Activated naive CD8-positive, alpha-beta T cell (primary cell): ENCODE measurements around the gene ZC3H8.

ENCODE experiments used
- H3K27ac Mint-ChIP-seq: one replicate; pipeline ENCODE4 v1.8.0; 2021; ENCODE audit warnings: mixed read lengths
- H3K27me3 Mint-ChIP-seq: one replicate; pipeline ENCODE4 v1.8.0; 2021; ENCODE audit warnings: mixed read lengths
- H3K36me3 Mint-ChIP-seq: one replicate; pipeline ENCODE4 v1.8.0; 2021; ENCODE audit warnings: mixed read lengths
- H3K4me1 Mint-ChIP-seq: one replicate; pipeline ENCODE4 v1.8.0; 2021; ENCODE audit warnings: low read depth, mixed read lengths
- H3K4me3 Mint-ChIP-seq: one replicate; pipeline ENCODE4 v1.8.0; 2021; ENCODE audit warnings: mild to moderate bottlenecking, mixed read lengths
- H3K9me3 Mint-ChIP-seq: one replicate; pipeline ENCODE4 v1.8.0; 2021; ENCODE audit warnings: low read depth, mixed read lengths

The ZC3H8 gene

GRCh38 chr2:112275311-112275886 lies 20.6 kb upstream of the ZC3H8 start, which contains the start of gene ZC3H6:
Gene ZC3H6 (plus strand): TSS chr2:112275597. CDS start chr2:112275995, 398 bp downstream.
- Mint-ChIP-seq H3K36me3 (no peaks in the 10 kb centered on the region), H3K9me3 (no peaks in the 10 kb centered on the region), H3K27ac (peak within 1 kb of the TSS; percentile 97), H3K4me1 (peaks cover 29% of the 10 kb centered on the region), H3K4me3 (peak within 1 kb of the TSS; percentile 93), H3K27me3 (no peaks in the 10 kb centered on the region)

DNA sequence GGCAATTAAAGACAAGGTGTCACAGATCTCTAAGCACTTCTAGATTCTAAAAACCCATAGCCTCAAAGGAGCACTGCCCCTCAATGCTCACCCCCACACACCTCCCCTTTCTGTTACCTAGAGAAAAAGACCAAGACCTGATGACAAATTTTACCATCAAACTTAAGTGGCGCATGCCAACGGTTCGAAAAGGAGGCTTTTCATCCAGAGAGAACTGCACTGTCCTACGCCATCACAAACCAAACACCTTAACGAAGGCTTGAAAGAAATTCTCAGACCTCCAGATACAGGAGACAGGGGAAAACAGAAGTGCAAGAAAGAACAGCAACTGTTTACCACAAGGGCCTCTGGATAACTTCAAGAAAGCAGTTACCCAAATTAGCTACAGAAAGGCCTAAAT lies 18.5 kb upstream of the ZC3H8 start:
- Mint-ChIP-seq H3K36me3 (no peaks in the 10 kb centered on the region), H3K27ac (peak overlapping the region; percentile 46), H3K9me3 (peaks cover 3% of the 10 kb centered on the region), H3K27me3 (no peaks in the 10 kb centered on the region), H3K4me1 (peaks cover 15% of the 10 kb centered on the region), H3K4me3 (no peak overlapping the region)

DNA sequence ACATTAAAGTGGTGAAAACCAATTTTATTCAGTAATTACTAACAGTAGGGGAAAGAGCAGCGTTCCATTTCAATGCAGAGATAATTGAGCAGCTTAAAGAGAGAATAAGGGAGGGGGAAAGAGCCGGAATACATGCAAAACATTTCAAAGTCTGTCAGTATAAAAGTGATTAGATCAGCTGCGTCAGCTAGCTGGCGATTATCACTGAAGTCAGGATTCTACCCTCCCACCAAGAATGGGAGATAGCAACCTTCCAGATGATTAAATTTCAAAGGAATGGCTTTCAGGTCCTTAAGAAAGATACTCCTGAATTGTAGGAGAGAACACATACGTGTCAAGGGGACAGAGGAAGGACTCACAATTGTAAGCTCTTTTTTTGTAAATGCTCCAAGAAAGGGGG lies 17.8 kb upstream of the ZC3H8 start:
- no peak overlapping the region for H3K27ac Mint-ChIP-seq
- H3K4me3 Mint-ChIP-seq: no peak overlapping the region
- H3K9me3 Mint-ChIP-seq: peaks cover 6% of the 10 kb centered on the region
- peaks cover 11% of the 10 kb centered on the region for H3K4me1 Mint-ChIP-seq
- H3K27me3 Mint-ChIP-seq: no peaks in the 10 kb centered on the region
- H3K36me3 Mint-ChIP-seq: no peaks in the 10 kb centered on the region

DNA sequence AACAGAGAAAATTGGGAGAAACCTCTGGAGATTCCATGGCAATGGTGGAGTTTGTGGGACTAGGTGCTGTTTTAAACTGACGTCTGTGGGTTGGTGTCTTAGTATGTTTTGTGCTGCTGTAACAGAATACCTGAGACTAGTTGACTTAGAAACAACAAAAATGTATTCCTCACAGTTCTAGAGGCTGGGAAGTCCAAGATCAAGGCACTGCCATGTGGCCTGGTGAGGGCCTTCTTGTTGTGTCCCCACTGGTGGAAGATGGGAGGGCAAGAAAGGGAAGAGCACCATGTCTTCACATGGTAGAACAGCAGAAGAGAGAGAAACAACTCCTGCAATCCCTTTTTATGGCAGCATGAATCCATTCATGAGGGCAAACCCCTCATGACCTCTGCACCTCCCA lies 13.7 kb upstream of the ZC3H8 start:
- Mint-ChIP-seq H3K27ac (no peak overlapping the region), H3K36me3 (no peaks in the 10 kb centered on the region), H3K27me3 (no peaks in the 10 kb centered on the region), H3K4me1 (peaks cover 2% of the 10 kb centered on the region), H3K9me3 (peaks cover 6% of the 10 kb centered on the region), H3K4me3 (no peak overlapping the region)

DNA sequence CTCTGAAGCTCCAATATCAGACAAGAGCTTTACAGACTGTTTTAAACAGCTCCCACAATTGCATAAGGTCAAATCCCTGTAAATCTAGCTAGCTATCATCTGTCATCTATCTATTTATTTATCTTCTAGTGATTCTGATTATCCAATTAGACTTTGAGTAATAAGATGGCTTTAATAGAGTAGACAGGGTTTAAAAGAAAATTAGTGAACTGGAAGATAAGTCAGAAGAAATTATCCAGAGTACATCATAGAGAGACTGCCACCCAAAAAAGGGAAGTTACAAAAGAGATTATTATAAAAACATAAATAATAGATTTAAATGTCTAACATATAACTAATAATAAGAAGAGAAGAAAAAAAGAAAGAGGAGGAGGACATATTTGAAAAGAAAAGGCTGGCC lies 8.0 kb upstream of the ZC3H8 start:
- no peaks in the 10 kb centered on the region for H3K9me3 Mint-ChIP-seq
- peaks cover 10% of the 10 kb centered on the region for H3K4me1 Mint-ChIP-seq
- H3K27me3 Mint-ChIP-seq: no peaks in the 10 kb centered on the region
- no peak overlapping the region for H3K4me3 Mint-ChIP-seq
- H3K27ac Mint-ChIP-seq: no peak overlapping the region
- H3K36me3 Mint-ChIP-seq: no peaks in the 10 kb centered on the region

- H3K4me3 Mint-ChIP-seq: no peak overlapping the region
- H3K9me3 Mint-ChIP-seq: no peaks in the 10 kb centered on the region
- H3K27ac Mint-ChIP-seq: peak overlapping the region; percentile 34
- H3K27me3 Mint-ChIP-seq: no peaks in the 10 kb centered on the region
- no peaks in the 10 kb centered on the region for H3K36me3 Mint-ChIP-seq
- H3K4me1 Mint-ChIP-seq: peaks cover 12% of the 10 kb centered on the region
These were observed 5.4 kb upstream of the ZC3H8 start for GRCh38 chr2:112260295-112260625.

- Mint-ChIP-seq H3K9me3 (no peaks in the 10 kb centered on the region), H3K27ac (peak overlapping the region; percentile 75), H3K36me3 (no peaks in the 10 kb centered on the region), H3K4me1 (peaks cover 12% of the 10 kb centered on the region), H3K27me3 (no peaks in the 10 kb centered on the region), H3K4me3 (peak overlapping the region; percentile 76)
These were observed 4.9 kb upstream of the ZC3H8 start for GRCh38 chr2:112259509-112260294.

- peak overlapping the region; percentile 76 for H3K27ac Mint-ChIP-seq
- H3K27me3 Mint-ChIP-seq: no peaks in the 10 kb centered on the region
- peaks cover 18% of the 10 kb centered on the region for H3K4me1 Mint-ChIP-seq
- H3K9me3 Mint-ChIP-seq: no peaks in the 10 kb centered on the region
- peaks cover 8% of the 10 kb centered on the region for H3K36me3 Mint-ChIP-seq
- no peak overlapping the region for H3K4me3 Mint-ChIP-seq
These were observed 2.7 kb upstream of the ZC3H8 start for GRCh38 chr2:112257575-112257974.

DNA sequence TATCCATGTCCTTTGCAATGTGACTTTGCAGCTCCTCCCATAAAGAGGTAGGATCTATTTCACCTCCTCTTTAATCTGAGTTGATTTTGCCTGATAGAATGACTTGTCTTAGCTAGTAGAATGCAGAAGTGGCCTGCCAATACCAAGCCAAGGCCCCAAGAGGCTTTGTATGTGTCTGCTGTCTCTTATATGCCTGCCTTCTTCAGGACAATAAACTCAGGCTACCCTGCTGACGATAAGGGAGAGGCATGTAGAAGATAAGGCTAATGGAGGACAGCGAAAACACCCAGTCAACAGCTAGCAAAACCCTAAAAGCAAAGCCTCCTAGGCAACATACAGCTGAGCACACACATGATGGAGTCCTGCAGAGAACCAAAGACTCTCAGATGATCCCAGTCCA lies 1.8 kb upstream of the ZC3H8 start:
- Mint-ChIP-seq H3K4me3 (no peak overlapping the region), H3K36me3 (peaks cover 8% of the 10 kb centered on the region), H3K4me1 (peaks cover 18% of the 10 kb centered on the region), H3K9me3 (no peaks in the 10 kb centered on the region), H3K27ac (no peak overlapping the region), H3K27me3 (no peaks in the 10 kb centered on the region)

DNA sequence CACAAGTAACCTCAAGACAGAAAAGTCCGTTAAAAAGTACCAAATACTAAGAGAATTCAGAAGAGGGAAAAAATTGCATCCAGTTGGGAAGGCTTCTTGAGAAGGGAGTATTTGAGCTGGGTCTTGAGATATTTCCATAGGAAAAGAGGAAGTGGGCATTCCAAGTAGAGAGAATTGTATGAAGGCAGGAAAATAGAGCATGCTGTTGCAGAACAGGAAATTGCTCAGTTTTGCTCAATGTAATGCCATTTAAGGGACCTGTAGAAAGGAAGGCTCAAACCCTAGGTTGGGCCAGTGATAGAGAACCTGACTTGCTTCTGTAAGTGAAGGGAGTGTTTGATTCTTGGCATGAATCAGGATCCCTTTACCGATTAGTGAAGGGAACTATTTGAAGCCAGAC lies 1.0 kb upstream of the ZC3H8 start:
- no peak overlapping the region for H3K27ac Mint-ChIP-seq
- peaks cover 18% of the 10 kb centered on the region for H3K4me1 Mint-ChIP-seq
- H3K4me3 Mint-ChIP-seq: no peak overlapping the region
- H3K27me3 Mint-ChIP-seq: no peaks in the 10 kb centered on the region
- no peaks in the 10 kb centered on the region for H3K9me3 Mint-ChIP-seq
- peaks cover 8% of the 10 kb centered on the region for H3K36me3 Mint-ChIP-seq

- no peaks in the 10 kb centered on the region for H3K27me3 Mint-ChIP-seq
- peaks cover 8% of the 10 kb centered on the region for H3K36me3 Mint-ChIP-seq
- peak overlapping the region; percentile 85 for H3K27ac Mint-ChIP-seq
- no peak overlapping the region for H3K4me3 Mint-ChIP-seq
- peaks cover 10% of the 10 kb centered on the region for H3K4me1 Mint-ChIP-seq
- no peaks in the 10 kb centered on the region for H3K9me3 Mint-ChIP-seq
These were observed 1.5 kb downstream of the ZC3H8 start for GRCh38 chr2:112253261-112253815.

DNA sequence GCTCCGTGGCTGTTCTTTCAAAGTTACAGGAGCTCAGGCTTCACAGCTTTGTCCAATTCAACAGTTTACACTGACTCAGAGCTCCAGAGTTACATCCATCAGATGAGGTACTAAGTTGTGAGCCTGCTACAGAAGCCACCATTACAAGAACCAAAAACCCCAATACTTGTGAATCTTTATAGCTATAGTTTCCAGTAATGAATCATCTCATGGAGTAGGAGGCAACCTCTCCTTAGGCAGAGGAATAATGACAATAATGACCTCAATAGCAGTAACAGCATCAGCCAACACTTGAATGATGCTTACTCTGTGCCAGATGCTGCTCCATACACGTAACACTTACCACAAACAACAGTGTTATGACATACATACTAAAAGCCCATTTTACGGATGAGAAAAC lies 3.6 kb downstream of the ZC3H8 start:
- Mint-ChIP-seq H3K9me3 (no peaks in the 10 kb centered on the region), H3K4me1 (peaks cover 9% of the 10 kb centered on the region), H3K4me3 (no peak overlapping the region), H3K27ac (no peak overlapping the region), H3K27me3 (no peaks in the 10 kb centered on the region), H3K36me3 (peaks cover 10% of the 10 kb centered on the region)

GRCh38 chr2:112244854-112245253 lies 10.0 kb downstream of the ZC3H8 start:
- Mint-ChIP-seq H3K4me3 (no peak overlapping the region), H3K36me3 (peaks cover 21% of the 10 kb centered on the region), H3K27me3 (no peaks in the 10 kb centered on the region), H3K27ac (peak overlapping the region; percentile 58), H3K9me3 (no peaks in the 10 kb centered on the region), H3K4me1 (peaks cover 35% of the 10 kb centered on the region)

GRCh38 chr2:112243233-112243632 lies 11.6 kb downstream of the ZC3H8 start:
- peak overlapping the region; percentile 46 for H3K27ac Mint-ChIP-seq
- H3K4me3 Mint-ChIP-seq: peak overlapping the region; percentile 59
- H3K4me1 Mint-ChIP-seq: peaks cover 36% of the 10 kb centered on the region
- H3K9me3 Mint-ChIP-seq: no peaks in the 10 kb centered on the region
- no peaks in the 10 kb centered on the region for H3K27me3 Mint-ChIP-seq
- peaks cover 22% of the 10 kb centered on the region for H3K36me3 Mint-ChIP-seq

DNA sequence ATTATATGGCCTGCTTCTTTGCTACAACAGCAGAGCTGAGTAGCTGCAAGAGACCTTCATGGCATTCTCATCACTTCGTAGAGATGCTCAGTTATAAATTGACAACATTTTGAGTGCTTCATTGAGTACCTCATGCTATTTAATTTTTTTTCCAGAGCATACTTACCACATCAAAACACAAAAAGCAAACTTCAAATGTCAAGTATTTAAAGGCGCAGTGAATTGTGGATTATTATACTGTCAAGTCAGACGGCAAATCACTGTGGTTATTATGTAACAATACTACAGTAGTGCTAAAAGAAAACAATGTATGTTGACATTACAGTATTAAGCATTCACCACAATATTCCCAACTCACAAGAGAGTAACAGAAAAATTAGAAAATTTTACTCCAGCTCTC lies 12.5 kb downstream of the ZC3H8 start:
- Mint-ChIP-seq H3K27ac (no peak overlapping the region), H3K27me3 (no peaks in the 10 kb centered on the region), H3K9me3 (no peaks in the 10 kb centered on the region), H3K4me1 (peaks cover 37% of the 10 kb centered on the region), H3K4me3 (no peak overlapping the region), H3K36me3 (peaks cover 22% of the 10 kb centered on the region)
